HL-60 (cell line): Measurements from ENCODE around the gene PCP4.
"Not testable (repeated sequence)": the region's sequence is repeated elsewhere in the genome, so short reads cannot be mapped to it uniquely, and the experiment has no call there.

Experiments
- GABPA ChIP-seq: IDR thresholded peaks from 2 replicates; pipeline ENCODE4 v1.6.1; 2012; ENCODE audit warnings: low read depth
- POLR2AphosphoS5 ChIP-seq: IDR thresholded peaks from 2 replicates; pipeline ENCODE4 v1.6.1; 2012; ENCODE audit warnings: low read depth
- TF ChIP-seq, protein P1 (sequence below): IDR thresholded peaks from one replicate; pipeline ENCODE4 v1.5.1; 2011; ENCODE audit warnings: low read length, control low read depth, inconsistent platforms; ENCODE audit not compliant: insufficient read depth

DNA sequence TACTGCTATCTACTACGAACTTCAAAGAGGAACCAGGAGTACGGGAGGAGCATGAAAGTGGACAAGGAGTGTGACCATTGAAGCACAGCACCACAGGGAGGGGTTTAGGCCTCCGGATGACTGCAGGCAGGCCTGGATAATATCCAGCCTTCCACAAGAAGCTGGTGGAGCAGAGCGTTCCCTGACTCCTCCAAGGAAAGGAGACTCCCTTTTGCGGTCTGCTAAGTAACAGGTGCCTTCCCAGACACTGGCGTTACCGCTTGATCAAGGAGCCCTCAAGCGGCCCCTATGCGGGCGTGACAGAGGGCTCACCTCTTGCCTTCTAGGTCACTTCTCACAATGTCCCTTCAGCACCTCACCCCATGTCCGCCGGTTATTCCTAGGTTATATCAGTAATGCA is 24.6 kb downstream of the PCP4 start:
- TF ChIP-seq, protein P1, sequence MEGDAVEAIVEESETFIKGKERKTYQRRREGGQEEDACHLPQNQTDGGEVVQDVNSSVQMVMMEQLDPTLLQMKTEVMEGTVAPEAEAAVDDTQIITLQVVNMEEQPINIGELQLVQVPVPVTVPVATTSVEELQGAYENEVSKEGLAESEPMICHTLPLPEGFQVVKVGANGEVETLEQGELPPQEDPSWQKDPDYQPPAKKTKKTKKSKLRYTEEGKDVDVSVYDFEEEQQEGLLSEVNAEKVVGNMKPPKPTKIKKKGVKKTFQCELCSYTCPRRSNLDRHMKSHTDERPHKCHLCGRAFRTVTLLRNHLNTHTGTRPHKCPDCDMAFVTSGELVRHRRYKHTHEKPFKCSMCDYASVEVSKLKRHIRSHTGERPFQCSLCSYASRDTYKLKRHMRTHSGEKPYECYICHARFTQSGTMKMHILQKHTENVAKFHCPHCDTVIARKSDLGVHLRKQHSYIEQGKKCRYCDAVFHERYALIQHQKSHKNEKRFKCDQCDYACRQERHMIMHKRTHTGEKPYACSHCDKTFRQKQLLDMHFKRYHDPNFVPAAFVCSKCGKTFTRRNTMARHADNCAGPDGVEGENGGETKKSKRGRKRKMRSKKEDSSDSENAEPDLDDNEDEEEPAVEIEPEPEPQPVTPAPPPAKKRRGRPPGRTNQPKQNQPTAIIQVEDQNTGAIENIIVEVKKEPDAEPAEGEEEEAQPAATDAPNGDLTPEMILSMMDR = not testable (repeated sequence)
- TF ChIP-seq POLR2AphosphoS5, GABPA: not testable (repeated sequence)
